ENCODE measurements around the gene FBXL5.
"Not testable (repeated sequence)": the region's sequence is repeated elsewhere in the genome, so short reads cannot be mapped to it uniquely, and the experiment has no call there.

DNA sequence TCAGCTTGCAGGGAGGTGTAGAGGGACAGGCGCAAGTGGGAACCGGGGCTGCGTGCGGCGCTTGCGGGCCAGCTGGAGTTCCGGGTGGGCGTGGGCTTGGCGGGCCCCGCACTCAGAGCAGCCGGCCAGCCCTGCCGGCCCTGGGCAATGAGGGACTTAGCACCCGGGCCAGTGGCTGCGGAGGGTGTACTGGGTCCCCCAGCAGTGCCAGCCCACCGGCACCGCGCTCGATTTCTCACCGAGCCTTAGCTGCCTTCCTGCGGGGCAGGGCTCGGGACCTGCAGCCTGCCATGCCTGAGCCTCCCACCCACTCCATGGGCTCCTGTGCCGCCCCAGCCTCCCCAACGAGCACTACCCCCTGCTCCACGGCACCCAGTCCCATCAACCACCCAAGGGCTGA lies 40.3 kb downstream of the FBXL5 start:
- TF ChIP-seq EZH2 (IDR thresholded peaks at IDR 0.05; ENCODE audit: borderline replicate concordance, low read depth, low read length, severe bottlenecking); POLR2AphosphoS5 (IDR thresholded peaks at IDR 0.05; ENCODE audit: insufficient read depth, low read depth, low read length); POLR2A (IDR thresholded peaks at IDR 0.05; ENCODE audit: low read depth, low read length); GATA2 (IDR thresholded peaks at IDR 0.05; ENCODE audit: insufficient read depth, insufficient read length, low read depth, low read length); MYC (IDR thresholded peaks at IDR 0.05; ENCODE audit: low read depth, low read length); JUN (IDR thresholded peaks at IDR 0.05; ENCODE audit: borderline replicate concordance, insufficient read depth, insufficient read length, low read depth): not testable (repeated sequence)
- TF ChIP-seq, protein P1, sequence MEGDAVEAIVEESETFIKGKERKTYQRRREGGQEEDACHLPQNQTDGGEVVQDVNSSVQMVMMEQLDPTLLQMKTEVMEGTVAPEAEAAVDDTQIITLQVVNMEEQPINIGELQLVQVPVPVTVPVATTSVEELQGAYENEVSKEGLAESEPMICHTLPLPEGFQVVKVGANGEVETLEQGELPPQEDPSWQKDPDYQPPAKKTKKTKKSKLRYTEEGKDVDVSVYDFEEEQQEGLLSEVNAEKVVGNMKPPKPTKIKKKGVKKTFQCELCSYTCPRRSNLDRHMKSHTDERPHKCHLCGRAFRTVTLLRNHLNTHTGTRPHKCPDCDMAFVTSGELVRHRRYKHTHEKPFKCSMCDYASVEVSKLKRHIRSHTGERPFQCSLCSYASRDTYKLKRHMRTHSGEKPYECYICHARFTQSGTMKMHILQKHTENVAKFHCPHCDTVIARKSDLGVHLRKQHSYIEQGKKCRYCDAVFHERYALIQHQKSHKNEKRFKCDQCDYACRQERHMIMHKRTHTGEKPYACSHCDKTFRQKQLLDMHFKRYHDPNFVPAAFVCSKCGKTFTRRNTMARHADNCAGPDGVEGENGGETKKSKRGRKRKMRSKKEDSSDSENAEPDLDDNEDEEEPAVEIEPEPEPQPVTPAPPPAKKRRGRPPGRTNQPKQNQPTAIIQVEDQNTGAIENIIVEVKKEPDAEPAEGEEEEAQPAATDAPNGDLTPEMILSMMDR (IDR thresholded peaks at IDR 0.05; ENCODE audit: extremely low read depth in 1 of 2, insufficient read depth in 1 of 2, low read depth in 1 of 2, low read length in 2 of 2) = not testable (repeated sequence)
- TF ChIP-seq, protein P2, sequence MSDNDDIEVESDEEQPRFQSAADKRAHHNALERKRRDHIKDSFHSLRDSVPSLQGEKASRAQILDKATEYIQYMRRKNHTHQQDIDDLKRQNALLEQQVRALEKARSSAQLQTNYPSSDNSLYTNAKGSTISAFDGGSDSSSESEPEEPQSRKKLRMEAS (IDR thresholded peaks at IDR 0.05; ENCODE audit: insufficient read depth, insufficient read length) = not testable (repeated sequence)
